ENCODE measurements around the gene ZNF506.

ZNF506 gene

GRCh38 chr19:19849056-19849455 is 27.5 kb upstream of the ZNF506 start:
- TF ChIP-seq CTCF (conservative IDR thresholded peaks at IDR 0.05; ENCODE audit: low read length), result no peak
- DNase-seq (ENCODE audit: low read depth), result no peak
- H3K4me3 ChIP-seq (ENCODE audit: low read length), result no peak overlapping the region

GRCh38 chr19:19847781-19848180 is 26.2 kb upstream of the ZNF506 start:
- no peak for DNase-seq (ENCODE audit: low read depth)
- H3K4me3 ChIP-seq (ENCODE audit: low read length), result no peak overlapping the region
- no peak for TF ChIP-seq CTCF (conservative IDR thresholded peaks at IDR 0.05; ENCODE audit: low read length)

- no peak for DNase-seq (ENCODE audit: low read depth)
- H3K4me3 ChIP-seq (ENCODE audit: low read length), result no peak overlapping the region
- TF ChIP-seq CTCF (conservative IDR thresholded peaks at IDR 0.05; ENCODE audit: low read length), result no peak
Measured at GRCh38 chr19:19835560-19836038, 14.0 kb upstream of the ZNF506 start.

- no peak for DNase-seq (ENCODE audit: low read depth)
- no peak for TF ChIP-seq CTCF (conservative IDR thresholded peaks at IDR 0.05; ENCODE audit: low read length)
Measured at GRCh38 chr19:19826875-19827274, 5.3 kb upstream of the ZNF506 start.

GRCh38 chr19:19823916-19824315 is 2.4 kb upstream of the ZNF506 start:
- no peak for DNase-seq (ENCODE audit: low read depth)
- no peak for TF ChIP-seq CTCF (conservative IDR thresholded peaks at IDR 0.05; ENCODE audit: low read length)
- no peak overlapping the region for H3K4me3 ChIP-seq (ENCODE audit: low read length)

More at GRCh38 chr19:19826875-19827274, 5.3 kb upstream of the ZNF506 start:
- no peak overlapping the region for H3K4me3 ChIP-seq (ENCODE audit: low read length)

- H3K4me3 ChIP-seq (ENCODE audit: low read length), result peak overlapping the region; percentile 86
- peak; percentile 0 for DNase-seq (ENCODE audit: low read depth)
Measured at GRCh38 chr19:19821976-19822375, 426 bp upstream of the ZNF506 start.

GRCh38 chr19:19820774-19821320 is 703 bp downstream of the ZNF506 start:
- DNase-seq (ENCODE audit: low read depth), result no peak
- H3K4me3 ChIP-seq (ENCODE audit: low read length), result peak overlapping the region; percentile 86
- no peak for TF ChIP-seq CTCF (conservative IDR thresholded peaks at IDR 0.05; ENCODE audit: low read length)

GRCh38 chr19:19817357-19817756 is 4.2 kb downstream of the ZNF506 start:
- TF ChIP-seq CTCF (conservative IDR thresholded peaks at IDR 0.05; ENCODE audit: low read length), result no peak
- no peak overlapping the region for H3K4me3 ChIP-seq (ENCODE audit: low read length)
- DNase-seq (ENCODE audit: low read depth), result no peak

Data from AG10803 (cell line).